Measurements from ENCODE around the gene XRCC2. TPM values are rescaled to one million over a fixed set of nuclear protein-coding genes. Genes with fewer than 3 reads are reported as not detected.
"Not testable (repeated sequence)": the region's sequence is repeated elsewhere in the genome, so short reads cannot be mapped to it uniquely, and the experiment has no call there.

XRCC2 gene
- total RNA-seq, result 0.24 TPM
- long read RNA-seq, partial matches to known transcripts, result 0 of 1 reads
- long read RNA-seq, other reads (novel, unspliced or antisense), result 1 of 1 reads

- DNase-seq (ENCODE audit: low spot score), result peak; percentile 96
- intact Hi-C loops (cut with DNase I), result loop anchor here (1.0 to 5.0 kb wide), 2 partner anchors 81 to 212 kb away; partner anchors contain the start of gene ACTR3B
Observed at GRCh38 chr7:152675759-152676636, at the start of gene XRCC2. XRCC2 (minus strand) TSS chr7:152676141; CDS start chr7:152676079, 62 bp downstream.

GRCh38 chr7:152723364-152723763, 47.4 kb upstream of the XRCC2 start:
- intact Hi-C loops (cut with DNase I), result no loop called here

GRCh38 chr7:152712412-152713042, 36.6 kb upstream of the XRCC2 start:
- DNase-seq (ENCODE audit: low spot score); intact Hi-C loops (cut with DNase I): not testable (repeated sequence)

More at GRCh38 chr7:152723364-152723763, 47.4 kb upstream of the XRCC2 start:
- DNase-seq (ENCODE audit: low spot score), result no peak

GRCh38 chr7:152711444-152711944, 35.6 kb upstream of the XRCC2 start:
- intact Hi-C loops (cut with DNase I), result no loop called here

GRCh38 chr7:152710153-152710442, 34.2 kb upstream of the XRCC2 start:
- intact Hi-C loops (cut with DNase I), result no loop called here
- DNase-seq (ENCODE audit: low spot score), result no peak

More at GRCh38 chr7:152711444-152711944, 35.6 kb upstream of the XRCC2 start:
- no peak for DNase-seq (ENCODE audit: low spot score)

- no peak for DNase-seq (ENCODE audit: low spot score)
- intact Hi-C loops (cut with DNase I), result loop anchor here (5.0 kb wide), 1 partner anchor 367 kb away; no protein-coding TSS in a partner anchor
Observed at GRCh38 chr7:152709287-152710152, 33.6 kb upstream of the XRCC2 start.

GRCh38 chr7:152704796-152705384, 28.9 kb upstream of the XRCC2 start:
- DNase-seq (ENCODE audit: low spot score), result no peak
- intact Hi-C loops (cut with DNase I), result loop anchor here (5.0 kb wide), 1 partner anchor 363 kb away; no protein-coding TSS in a partner anchor

- DNase-seq (ENCODE audit: low spot score), result no peak
- intact Hi-C loops (cut with DNase I), result no loop called here
Observed at GRCh38 chr7:152699079-152699478, 23.1 kb upstream of the XRCC2 start.

GRCh38 chr7:152697268-152697974, 21.5 kb upstream of the XRCC2 start:
- DNase-seq (ENCODE audit: low spot score); intact Hi-C loops (cut with DNase I): not testable (repeated sequence)

GRCh38 chr7:152692196-152692595, 16.3 kb upstream of the XRCC2 start:
- intact Hi-C loops (cut with DNase I); DNase-seq (ENCODE audit: low spot score): not testable (repeated sequence)

GRCh38 chr7:152683297-152683696, 7.4 kb upstream of the XRCC2 start:
- no peak for DNase-seq (ENCODE audit: low spot score)
- intact Hi-C loops (cut with DNase I), result no loop called here

GRCh38 chr7:152677808-152678670, 2.1 kb upstream of the XRCC2 start:
- intact Hi-C loops (cut with DNase I), result loop anchor here (5.0 kb wide), 1 partner anchor 79 kb away; the partner anchor contains the start of gene ACTR3B
- no peak for DNase-seq (ENCODE audit: low spot score)

GRCh38 chr7:152674860-152675758, 832 bp downstream of the XRCC2 start:
- no peak for DNase-seq (ENCODE audit: low spot score)
- intact Hi-C loops (cut with DNase I), result loop anchor here (5.0 kb wide), 1 partner anchor 82 kb away; the partner anchor contains the start of gene ACTR3B

GRCh38 chr7:152673897-152674296, 2.0 kb downstream of the XRCC2 start:
- no peak for DNase-seq (ENCODE audit: low spot score)
- intact Hi-C loops (cut with DNase I), result no loop called here

- DNase-seq (ENCODE audit: low spot score), result no peak
- intact Hi-C loops (cut with DNase I), result no loop called here
Observed at GRCh38 chr7:152672626-152673025, 3.3 kb downstream of the XRCC2 start.

- intact Hi-C loops (cut with DNase I), result no loop called here
- no peak for DNase-seq (ENCODE audit: low spot score)
Observed at GRCh38 chr7:152669758-152670157, 6.2 kb downstream of the XRCC2 start.

Data from cardiac septum (tissue), 1 donor.